Measurements from ENCODE around the gene DIO1.

- no peak for TF ChIP-seq POLR2AphosphoS5 (IDR thresholded peaks at IDR 0.05; ENCODE audit: control insufficient read depth, insufficient read depth, low read depth, low read length)
- TF ChIP-seq EP300 (IDR thresholded peaks at IDR 0.05; ENCODE audit: low read length): no peak
- TF ChIP-seq, protein P1, sequence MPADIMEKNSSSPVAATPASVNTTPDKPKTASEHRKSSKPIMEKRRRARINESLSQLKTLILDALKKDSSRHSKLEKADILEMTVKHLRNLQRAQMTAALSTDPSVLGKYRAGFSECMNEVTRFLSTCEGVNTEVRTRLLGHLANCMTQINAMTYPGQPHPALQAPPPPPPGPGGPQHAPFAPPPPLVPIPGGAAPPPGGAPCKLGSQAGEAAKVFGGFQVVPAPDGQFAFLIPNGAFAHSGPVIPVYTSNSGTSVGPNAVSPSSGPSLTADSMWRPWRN (IDR thresholded peaks at IDR 0.05; ENCODE audit: low read depth): no peak
- no peak for TF ChIP-seq JUN (IDR thresholded peaks at IDR 0.05; ENCODE audit: borderline replicate concordance, low read depth, low read length)
- TF ChIP-seq JUN (CRISPR knock-in tag; IDR thresholded peaks at IDR 0.05; ENCODE audit: borderline replicate concordance): no peak
These were observed 25.7 kb downstream of the DIO1 start for GRCh38 chr1:53919675-53920066.
